GM12891 (cell line): ENCODE results near the gene SKOR1.

Experiments
- DNase-seq: peaks from one replicate; pipeline ENCODE4 v3.0.0; 2011; ENCODE audit warnings: low spot score; ENCODE audit not compliant: insufficient read length
- FAIRE-seq: peaks from 2 replicates; lab custom pipeline; 2011; peaks lifted over from hg19 to GRCh38; lab: Jason Lieb, UNC
- PAX5 ChIP-seq: IDR thresholded peaks from 2 replicates; pipeline ENCODE4 v1.6.1; 2011; ENCODE audit warnings: low read length, moderate library complexity, mild to moderate bottlenecking; ENCODE audit not compliant: insufficient read depth, severe bottlenecking
- POLR2A ChIP-seq: IDR thresholded peaks from 2 replicates; pipeline ENCODE4 v1.6.1; 2011; ENCODE audit warnings: low read depth, low read length, control low read depth
- POLR2AphosphoS5 ChIP-seq: IDR thresholded peaks from 2 replicates; pipeline ENCODE4 v1.6.1; 2011; ENCODE audit warnings: low read depth, low read length, control low read depth
- POU2F2 ChIP-seq: IDR thresholded peaks from 2 replicates; pipeline ENCODE4 v1.6.1; 2011; ENCODE audit warnings: low read depth, mild to moderate bottlenecking, control low read depth, low read length, moderate library complexity
- SPI1 ChIP-seq: IDR thresholded peaks from 2 replicates; pipeline ENCODE4 v1.6.1; 2011; ENCODE audit warnings: low read depth, low read length, control low read depth
- TAF1 ChIP-seq: IDR thresholded peaks from 2 replicates; pipeline ENCODE4 v1.6.1; 2011; ENCODE audit warnings: low read depth, low read length, control low read depth

SKOR1 gene

GRCh38 chr15:67805666-67806516 is 19.4 kb upstream of the SKOR1 start:
- no peak for FAIRE-seq
- TF ChIP-seq SPI1 (no peak), POLR2AphosphoS5 (no peak), TAF1 (no peak), PAX5 (no peak), POU2F2 (no peak), POLR2A (no peak)
- DNase-seq, result no peak

- TF ChIP-seq PAX5 (no peak), POLR2AphosphoS5 (no peak), POLR2A (no peak), SPI1 (no peak), TAF1 (no peak), POU2F2 (no peak)
- no peak for DNase-seq
- no peak for FAIRE-seq
Observed at GRCh38 chr15:67806536-67806935, 18.8 kb upstream of the SKOR1 start.

DNA sequence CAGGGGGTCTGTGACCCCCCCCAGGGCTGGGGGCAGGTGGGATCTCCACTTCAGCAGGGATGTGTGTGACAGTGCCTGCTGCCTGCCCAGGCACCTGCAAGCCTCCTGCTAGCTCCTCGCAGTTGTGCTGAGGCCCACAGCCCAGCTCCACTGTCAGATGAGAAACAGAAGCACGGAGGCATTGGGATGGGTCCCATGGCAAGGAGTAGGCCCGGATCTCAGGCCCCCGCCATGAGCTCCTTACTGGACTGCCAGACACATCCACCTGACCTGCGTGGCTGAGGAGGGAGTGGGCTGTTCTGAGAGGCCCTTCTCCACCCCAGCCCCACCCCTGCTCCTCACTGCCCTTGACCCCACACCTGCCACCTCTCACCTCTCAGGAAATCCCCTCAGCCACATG is 18.2 kb upstream of the SKOR1 start:
- no peak for DNase-seq
- TF ChIP-seq POLR2A, result no peak
- no peak for TF ChIP-seq POLR2AphosphoS5
- no peak for TF ChIP-seq SPI1
- no peak for TF ChIP-seq TAF1
- TF ChIP-seq POU2F2, result no peak
- TF ChIP-seq PAX5, result no peak
- no peak for FAIRE-seq

DNA sequence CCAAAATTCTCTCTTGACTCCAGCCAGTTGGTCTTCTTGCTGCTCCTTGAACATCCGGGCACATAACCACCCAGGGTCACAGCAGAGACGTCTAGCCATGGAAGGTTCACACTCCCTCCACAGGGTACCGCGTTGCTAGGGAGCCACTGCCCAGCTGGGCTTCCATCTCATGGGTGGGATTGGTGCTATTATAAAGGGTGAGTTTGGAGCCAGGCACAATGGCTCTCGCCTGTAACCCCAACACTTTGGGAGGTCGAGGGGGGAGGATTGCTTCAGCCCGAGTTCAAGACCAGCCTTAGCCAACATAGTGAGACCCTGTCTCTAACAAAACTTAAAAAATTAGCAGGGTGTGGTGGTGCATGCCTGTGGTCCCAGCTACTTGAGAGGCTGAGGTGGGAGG is 17.5 kb upstream of the SKOR1 start:
- FAIRE-seq (no peak), DNase-seq (no peak)
- TF ChIP-seq PAX5 (no peak), POLR2A (no peak), TAF1 (no peak), SPI1 (no peak), POU2F2 (no peak), POLR2AphosphoS5 (no peak)

- DNase-seq (no peak), FAIRE-seq (no peak)
- TF ChIP-seq POU2F2, result no peak
- TF ChIP-seq POLR2AphosphoS5, result no peak
- TF ChIP-seq POLR2A, result no peak
- TF ChIP-seq SPI1, result no peak
- TF ChIP-seq PAX5, result no peak
- TF ChIP-seq TAF1, result no peak
Observed at GRCh38 chr15:67808821-67809220, 16.5 kb upstream of the SKOR1 start.

GRCh38 chr15:67809441-67809840 is 15.9 kb upstream of the SKOR1 start:
- no peak for TF ChIP-seq POLR2AphosphoS5
- TF ChIP-seq SPI1, result no peak
- TF ChIP-seq POU2F2, result no peak
- TF ChIP-seq PAX5, result no peak
- no peak for TF ChIP-seq POLR2A
- TF ChIP-seq TAF1, result no peak
- FAIRE-seq (no peak), DNase-seq (no peak)

- DNase-seq (no peak), FAIRE-seq (no peak)
- TF ChIP-seq POU2F2, result no peak
- TF ChIP-seq TAF1, result no peak
- TF ChIP-seq PAX5, result no peak
- TF ChIP-seq POLR2A, result no peak
- TF ChIP-seq SPI1, result no peak
- TF ChIP-seq POLR2AphosphoS5, result no peak
Observed at GRCh38 chr15:67809866-67810265, 15.4 kb upstream of the SKOR1 start.

- no peak for TF ChIP-seq POU2F2
- no peak for TF ChIP-seq SPI1
- no peak for TF ChIP-seq POLR2A
- no peak for TF ChIP-seq POLR2AphosphoS5
- TF ChIP-seq PAX5, result no peak
- no peak for FAIRE-seq
- no peak for DNase-seq
Observed at GRCh38 chr15:67812241-67812644, 13.1 kb upstream of the SKOR1 start.

DNA sequence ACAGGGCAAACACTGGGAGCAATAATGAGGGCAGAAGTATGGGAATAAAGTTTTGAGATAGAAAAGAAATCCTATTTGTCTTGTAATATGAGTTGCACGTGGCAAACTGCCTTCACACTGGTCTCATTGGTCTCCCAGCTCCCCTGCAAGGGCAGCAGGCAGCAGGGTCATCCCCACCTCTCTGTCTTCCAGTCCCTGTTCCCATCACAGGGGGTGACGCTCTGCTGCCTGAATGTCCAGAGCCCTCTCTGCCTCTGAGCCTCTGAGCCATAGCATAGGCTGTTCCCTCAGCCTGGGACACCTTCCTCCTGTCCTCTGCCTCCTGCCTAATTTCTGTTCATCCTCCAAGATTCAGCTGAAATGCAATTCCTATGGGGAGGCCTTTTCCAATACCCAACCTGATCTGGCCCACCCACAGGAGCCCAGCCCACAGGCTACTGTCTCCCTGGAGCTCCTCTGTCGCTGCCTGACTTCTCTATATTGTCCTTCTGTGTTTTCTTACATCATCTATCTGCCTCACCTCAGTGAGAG is 12.1 kb upstream of the SKOR1 start:
- FAIRE-seq, result no peak
- TF ChIP-seq TAF1 (no peak), POLR2A (no peak), POU2F2 (no peak), POLR2AphosphoS5 (no peak), PAX5 (no peak), SPI1 (no peak)
- no peak for DNase-seq

DNA sequence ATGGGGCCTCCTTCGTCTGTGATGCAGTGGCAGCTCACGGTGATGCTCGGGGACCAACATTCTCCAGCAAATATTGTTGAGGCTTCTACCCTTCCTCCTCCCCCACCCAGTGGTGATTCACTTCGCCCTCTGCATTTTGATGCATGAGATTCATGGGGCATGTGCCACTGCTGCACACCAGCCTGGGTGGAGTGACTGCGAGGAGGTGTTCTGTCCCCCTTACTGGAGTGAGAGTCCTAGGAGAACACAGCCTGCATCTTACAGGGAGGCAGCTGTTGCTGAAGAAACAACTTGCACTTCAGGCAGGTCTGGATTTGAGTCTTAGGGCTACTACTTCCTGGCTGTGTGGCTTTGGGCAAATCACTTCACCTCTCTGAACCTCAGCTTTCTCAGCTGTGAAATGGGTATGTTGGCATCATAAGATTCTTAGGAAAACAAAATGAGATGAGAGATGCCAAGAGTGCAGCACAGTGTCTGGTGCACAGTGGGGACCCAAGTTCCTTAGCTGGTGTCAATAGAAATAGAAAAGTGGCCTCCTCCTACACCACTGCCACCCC is 10.2 kb upstream of the SKOR1 start:
- TF ChIP-seq POLR2AphosphoS5 (no peak), POU2F2 (no peak), PAX5 (no peak), SPI1 (no peak), POLR2A (no peak), TAF1 (no peak)
- FAIRE-seq (no peak), DNase-seq (no peak)
